Measurements from ENCODE around the gene DDX24. TPM values are rescaled to one million over a fixed set of nuclear protein-coding genes. Genes with fewer than 3 reads are reported as not detected.
A peak's percentile ranks its signal among the peaks of the same experiment; 100 is the strongest.

Gene DDX24
- total RNA-seq, 4 donors from 2014 or later, result 66.2 to 210 (median 72.5) TPM

DNA sequence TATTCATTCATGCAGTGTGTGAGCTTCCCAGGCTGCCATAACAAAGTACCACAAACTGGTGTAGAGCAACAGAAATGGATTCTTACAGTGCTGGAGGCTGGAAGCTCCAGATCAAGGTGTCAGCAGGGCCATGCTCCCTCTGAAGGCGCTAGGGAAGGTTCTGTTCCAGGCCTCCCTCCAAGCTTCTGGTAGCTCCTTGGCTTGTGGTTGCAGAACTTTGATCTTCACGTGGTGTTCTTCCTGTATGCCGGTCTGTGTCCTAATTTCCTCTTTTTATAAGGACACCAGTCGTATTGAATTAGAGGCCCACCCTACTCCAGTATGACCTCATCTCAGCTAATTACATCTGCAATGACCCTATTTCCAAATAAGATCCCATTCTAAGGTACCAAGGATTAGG is 51.7 kb downstream of the DDX24 start:
- no peaks in the 10 kb centered on the region for H3K9me3 ChIP-seq
- peaks cover 0 to 11% (median 0%) of the 10 kb centered on the region in 4 donors for H3K4me1 ChIP-seq
- no peak overlapping the region for H3K4me3 ChIP-seq
- no peak for TF ChIP-seq CTCF (IDR thresholded peaks at IDR 0.05)
- no peak for TF ChIP-seq POLR2A (IDR thresholded peaks at IDR 0.05)
- no peak for DNase-seq
- no peaks in the 10 kb centered on the region for H3K27me3 ChIP-seq
- no peaks in the 10 kb centered on the region for H3K36me3 ChIP-seq
- H3K27ac ChIP-seq, result no peak overlapping the region

DNA sequence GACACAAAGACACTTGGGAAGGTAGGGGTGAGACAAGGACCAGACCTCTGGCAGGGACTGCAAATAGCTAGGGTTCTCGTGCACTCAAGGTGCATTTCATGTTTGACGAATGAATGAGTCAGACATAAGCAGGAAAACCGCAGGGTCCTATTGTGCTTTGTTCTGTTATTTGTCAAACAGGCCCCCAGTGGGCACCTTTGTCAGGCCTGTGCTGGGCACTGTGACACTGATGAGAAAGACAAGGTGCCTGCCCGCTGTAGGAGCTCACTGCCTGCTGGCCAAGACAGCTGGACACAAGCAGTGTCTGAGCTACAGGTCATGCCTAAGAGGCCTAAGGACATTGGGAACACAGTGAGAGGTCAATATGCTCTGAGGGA is 52.6 kb downstream of the DDX24 start:
- Histone ChIP-seq H3K27ac (no peak overlapping the region), H3K9me3 (no peaks in the 10 kb centered on the region), H3K36me3 (no peaks in the 10 kb centered on the region), H3K4me1 (peaks cover 0 to 11% (median 0%) of the 10 kb centered on the region in 4 donors), H3K4me3 (no peak overlapping the region), H3K27me3 (no peaks in the 10 kb centered on the region)
- no peak for TF ChIP-seq POLR2A (IDR thresholded peaks at IDR 0.05)
- TF ChIP-seq CTCF (IDR thresholded peaks at IDR 0.05), result no peak
- peak in 1 of 3 donors; percentile 20 for DNase-seq

- peak overlapping the region in 1 of 4 donors; percentile 12 for H3K27ac ChIP-seq
- no peaks in the 10 kb centered on the region for H3K36me3 ChIP-seq
- no peaks in the 10 kb centered on the region for H3K27me3 ChIP-seq
- no peaks in the 10 kb centered on the region for H3K9me3 ChIP-seq
- H3K4me1 ChIP-seq, result peaks cover 0 to 11% (median 0%) of the 10 kb centered on the region in 4 donors
- no peak overlapping the region for H3K4me3 ChIP-seq
- no peak for DNase-seq
- no peak for TF ChIP-seq CTCF (IDR thresholded peaks at IDR 0.05)
- no peak for TF ChIP-seq POLR2A (IDR thresholded peaks at IDR 0.05)
Measured at GRCh38 chr14:94027566-94028449, 53.2 kb downstream of the DDX24 start.

GRCh38 chr14:94026889-94027469 is 54.0 kb downstream of the DDX24 start:
- H3K27ac ChIP-seq, result no peak overlapping the region
- peak overlapping the region; percentile 63 to 86 (median 74) for H3K4me3 ChIP-seq
- no peaks in the 10 kb centered on the region for H3K9me3 ChIP-seq
- H3K4me1 ChIP-seq, result peaks cover 0 to 11% (median 0%) of the 10 kb centered on the region in 4 donors
- no peaks in the 10 kb centered on the region for H3K27me3 ChIP-seq
- DNase-seq, result no peak
- TF ChIP-seq POLR2A (IDR thresholded peaks at IDR 0.05) (no peak), CTCF (IDR thresholded peaks at IDR 0.05) (no peak)
- no peaks in the 10 kb centered on the region for H3K36me3 ChIP-seq

- peak within 1 kb of the TSS in 1 of 4 donors; percentile 18 for H3K27ac ChIP-seq
- H3K4me3 ChIP-seq, result peak within 1 kb of the TSS; percentile 63 to 86 (median 74)
- H3K9me3 ChIP-seq, result no peaks in the 10 kb centered on the region
Measured at GRCh38 chr14:94026173-94026888, 54.7 kb downstream of the DDX24 start, which contains the start of gene OTUB2. Gene OTUB2 (plus strand): TSS chr14:94026340. CDS start chr14:94026538, 198 bp downstream.

More at GRCh38 chr14:94026173-94026888, 54.7 kb downstream of the DDX24 start, which contains the start of gene OTUB2:
- DNase-seq, result peak; percentile 91 to 99 (median 98)
- no peaks in the 10 kb centered on the region for H3K36me3 ChIP-seq
- H3K4me1 ChIP-seq, result peaks cover 0 to 11% (median 0%) of the 10 kb centered on the region in 4 donors
- no peaks in the 10 kb centered on the region for H3K27me3 ChIP-seq
- TF ChIP-seq POLR2A (IDR thresholded peaks at IDR 0.05) (no peak), CTCF (IDR thresholded peaks at IDR 0.05) (no peak)
